Nephron (organoid): ENCODE data around the gene CCDC54.
"Not testable (repeated sequence)": the region's sequence is repeated elsewhere in the genome, so short reads cannot be mapped to it uniquely, and the experiment has no call there.

Experiments
- H3K27ac Mint-ChIP-seq, 3 experiments: 2 replicates each; pipeline ENCODE4 v1.8.0; 2020; ENCODE audit warnings: mixed read lengths in 3 of 3, mild to moderate bottlenecking in 2 of 3, moderate library complexity in 1 of 3
- H3K27me3 Mint-ChIP-seq: 2 replicates; pipeline ENCODE4 v1.8.0; 2021; ENCODE audit warnings: low read depth, mild to moderate bottlenecking, moderate library complexity, mixed read lengths
- H3K36me3 Mint-ChIP-seq: 2 replicates; pipeline ENCODE4 v1.8.0; 2020; ENCODE audit warnings: low read depth, mixed read lengths
- H3K4me1 Mint-ChIP-seq: 2 replicates; pipeline ENCODE4 v1.8.0; 2020; ENCODE audit warnings: mixed read lengths
- H3K4me3 Mint-ChIP-seq, 3 experiments: 2 replicates each; pipeline ENCODE4 v1.8.0; 2020; ENCODE audit warnings: mild to moderate bottlenecking in 3 of 3, mixed read lengths in 3 of 3, moderate library complexity in 2 of 3
- H3K9me3 Mint-ChIP-seq: 2 replicates; pipeline ENCODE4 v1.8.0; 2020; ENCODE audit warnings: mixed read lengths
- CTCF ChIP-seq, 3 experiments: fragments of 200-600 bp; sonication (generic); IDR thresholded peaks; one replicate each; pipeline ENCODE4 v1.5.0; 2021; ENCODE audit warnings: antibody characterized with exemption in 3 of 3; ENCODE audit not compliant: unreplicated experiment in 3 of 3

Gene CCDC54

DNA sequence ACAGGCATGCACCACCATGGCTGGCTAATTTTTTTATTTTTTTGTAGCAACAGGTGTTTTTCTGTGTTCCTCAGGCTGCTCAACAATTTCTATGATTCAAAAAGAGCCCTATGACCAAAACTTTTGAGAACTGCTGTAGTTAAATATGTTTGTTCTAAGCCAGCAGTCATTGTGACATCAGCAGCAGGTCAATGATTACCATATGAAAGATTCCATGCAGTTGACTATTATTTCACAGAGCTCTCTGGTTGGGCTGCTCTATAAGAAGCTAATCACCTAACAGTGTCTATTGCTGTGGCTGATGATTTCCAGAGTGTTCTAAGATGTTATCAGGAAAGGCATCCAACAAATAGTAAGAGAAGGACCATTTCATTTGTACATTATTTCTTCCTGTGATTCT lies at the start of gene CCDC54:
Gene CCDC54, plus strand, starts transcription at position 289 of the 400 bp plus-strand sequence. CDS start 149 bp downstream, outside the sequence.
- Mint-ChIP-seq H3K36me3 (no peaks in the 10 kb centered on the region), H3K4me1 (peaks cover 6% of the 10 kb centered on the region), H3K27ac (peak within 1 kb of the TSS in 2 of 3 experiments; percentile 23 to 80), H3K4me3 (no peak within 1 kb of the TSS), H3K27me3 (no peaks in the 10 kb centered on the region), H3K9me3 (peaks cover 3% of the 10 kb centered on the region)
- TF ChIP-seq CTCF (IDR thresholded peaks at IDR 0.05; ENCODE audit: unreplicated experiment in 3 of 3) = no peak

DNA sequence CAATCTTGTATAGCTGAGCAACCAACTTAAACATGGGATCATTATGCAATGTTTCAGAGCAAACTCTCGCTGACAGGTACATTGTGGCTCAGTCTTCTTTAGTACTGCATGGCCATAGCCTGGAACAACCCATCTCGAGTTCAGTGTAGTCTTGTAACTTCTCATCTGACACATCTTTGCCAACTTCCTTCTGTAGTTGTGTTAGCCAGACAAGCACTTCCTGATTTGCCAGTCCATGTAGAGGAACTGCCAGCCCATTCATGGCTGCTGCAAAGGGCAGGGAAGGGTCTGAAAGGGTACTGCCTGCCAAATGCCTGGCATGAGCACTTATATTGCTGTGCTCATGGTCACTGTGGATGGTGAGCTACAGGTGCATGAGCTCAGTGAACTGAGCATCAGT lies 49.2 kb upstream of the CCDC54 start:
- no peaks in the 10 kb centered on the region for H3K9me3 Mint-ChIP-seq
- no peak overlapping the region for H3K4me3 Mint-ChIP-seq
- no peak overlapping the region for H3K27ac Mint-ChIP-seq
- no peaks in the 10 kb centered on the region for H3K4me1 Mint-ChIP-seq
- H3K27me3 Mint-ChIP-seq = peaks cover 5% of the 10 kb centered on the region
- no peaks in the 10 kb centered on the region for H3K36me3 Mint-ChIP-seq
- no peak for TF ChIP-seq CTCF (IDR thresholded peaks at IDR 0.05; ENCODE audit: unreplicated experiment in 3 of 3)

DNA sequence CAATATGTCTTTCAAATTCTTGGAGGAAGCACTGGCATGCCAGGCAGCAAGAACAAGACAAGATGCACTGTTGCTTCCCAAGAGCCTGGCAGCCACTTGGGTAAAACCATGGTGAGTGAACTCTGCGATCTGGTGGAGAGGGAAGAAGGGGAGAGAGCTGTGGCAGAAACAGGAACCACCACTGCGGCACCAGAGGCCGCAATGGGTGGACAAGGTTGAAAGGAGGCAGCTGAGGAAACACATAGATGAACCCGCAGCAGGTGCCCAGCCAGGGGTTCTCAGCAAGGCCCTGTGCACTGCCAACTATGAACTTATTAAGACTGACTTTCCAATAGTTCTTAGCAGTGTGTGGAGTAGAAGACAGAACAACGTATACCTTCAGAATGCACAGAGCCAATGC lies 48.2 kb upstream of the CCDC54 start:
- H3K4me3 Mint-ChIP-seq = no peak overlapping the region
- no peaks in the 10 kb centered on the region for H3K4me1 Mint-ChIP-seq
- no peak overlapping the region for H3K27ac Mint-ChIP-seq
- H3K36me3 Mint-ChIP-seq = no peaks in the 10 kb centered on the region
- H3K9me3 Mint-ChIP-seq = peaks cover 4% of the 10 kb centered on the region
- TF ChIP-seq CTCF (IDR thresholded peaks at IDR 0.05; ENCODE audit: unreplicated experiment in 3 of 3) = no peak
- H3K27me3 Mint-ChIP-seq = peaks cover 5% of the 10 kb centered on the region

DNA sequence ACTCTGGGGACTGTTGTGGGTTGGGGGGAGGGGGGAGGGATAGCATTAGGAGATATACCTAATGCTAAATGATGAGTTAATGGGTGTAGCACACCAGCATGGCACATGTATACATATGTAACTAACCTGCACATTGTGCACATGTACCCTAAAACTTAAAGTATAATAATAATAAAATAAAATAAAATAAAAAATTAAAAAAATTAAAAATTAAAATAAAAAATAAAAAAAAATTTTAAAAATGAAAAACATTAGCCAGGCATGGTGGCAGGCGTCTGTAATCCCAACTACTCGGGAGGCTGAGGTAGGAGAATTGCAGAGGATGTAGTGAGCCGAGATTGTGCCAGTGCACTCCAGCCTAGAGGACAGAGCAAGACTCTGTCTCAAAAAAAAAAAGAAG lies 37.5 kb upstream of the CCDC54 start:
- H3K27me3 Mint-ChIP-seq, H3K4me3 Mint-ChIP-seq, H3K36me3 Mint-ChIP-seq, H3K27ac Mint-ChIP-seq, H3K4me1 Mint-ChIP-seq: not testable (repeated sequence)
- peaks cover 17% of the 10 kb centered on the region for H3K9me3 Mint-ChIP-seq

GRCh38 chr3:107344722-107345121 lies 32.5 kb upstream of the CCDC54 start:
- Mint-ChIP-seq H3K27me3 (no peaks in the 10 kb centered on the region), H3K4me3 (no peak overlapping the region), H3K27ac (no peak overlapping the region), H3K9me3 (peaks cover 7% of the 10 kb centered on the region), H3K4me1 (no peaks in the 10 kb centered on the region), H3K36me3 (no peaks in the 10 kb centered on the region)
- TF ChIP-seq CTCF (IDR thresholded peaks at IDR 0.05; ENCODE audit: unreplicated experiment in 3 of 3) = no peak

DNA sequence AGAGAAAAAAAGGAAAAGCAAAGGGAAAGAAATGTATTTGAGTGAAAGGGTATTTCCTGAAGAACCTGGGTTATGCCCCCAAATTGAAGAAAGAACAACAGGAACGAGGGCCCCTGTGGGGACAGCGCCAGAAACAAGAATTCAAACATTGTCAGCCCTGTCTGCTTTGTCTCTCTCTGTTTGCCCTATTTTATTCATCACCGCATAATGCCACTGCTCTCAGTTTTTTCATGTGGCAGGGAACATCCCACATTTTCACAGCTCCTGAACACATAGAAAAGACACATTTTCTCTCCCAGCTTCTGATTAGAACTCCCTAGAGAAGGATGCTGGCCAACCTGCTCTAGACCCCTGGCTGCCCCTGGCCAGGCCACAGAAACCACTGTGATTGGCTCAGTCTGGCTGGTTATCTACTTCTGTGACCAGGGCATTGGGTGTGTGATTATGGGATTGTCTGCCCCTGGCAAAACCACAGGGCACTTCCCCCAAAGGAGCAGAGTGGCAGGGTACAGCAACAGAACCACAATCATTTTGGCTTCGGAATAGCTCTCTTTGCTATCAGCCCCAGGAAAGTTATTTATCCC lies 31.3 kb upstream of the CCDC54 start:
- no peaks in the 10 kb centered on the region for H3K9me3 Mint-ChIP-seq
- TF ChIP-seq CTCF (IDR thresholded peaks at IDR 0.05; ENCODE audit: unreplicated experiment in 3 of 3) = no peak
- H3K4me1 Mint-ChIP-seq = no peaks in the 10 kb centered on the region
- H3K27me3 Mint-ChIP-seq = no peaks in the 10 kb centered on the region
- no peaks in the 10 kb centered on the region for H3K36me3 Mint-ChIP-seq
- H3K4me3 Mint-ChIP-seq = no peak overlapping the region
- H3K27ac Mint-ChIP-seq = no peak overlapping the region
